HG03521 (cell line): ENCODE results near the gene KDM4D.
"Not testable (repeated sequence)": the region's sequence is repeated elsewhere in the genome, so short reads cannot be mapped to it uniquely, and the experiment has no call there.

ENCODE experiments used
- ATAC-seq: cut with Tn5 transposase; IDR thresholded peaks from one replicate; pipeline ENCODE4 v1.9.1; 2021; ENCODE audit warnings: mild to moderate bottlenecking, moderate library complexity; ENCODE audit not compliant: unreplicated experiment

Gene KDM4D

GRCh38 chr11:94956963-94957362, 16.5 kb upstream of the KDM4D start:
- ATAC-seq: no peak

- ATAC-seq: no peak
These were observed 15.3 kb upstream of the KDM4D start for GRCh38 chr11:94958121-94958696.

DNA sequence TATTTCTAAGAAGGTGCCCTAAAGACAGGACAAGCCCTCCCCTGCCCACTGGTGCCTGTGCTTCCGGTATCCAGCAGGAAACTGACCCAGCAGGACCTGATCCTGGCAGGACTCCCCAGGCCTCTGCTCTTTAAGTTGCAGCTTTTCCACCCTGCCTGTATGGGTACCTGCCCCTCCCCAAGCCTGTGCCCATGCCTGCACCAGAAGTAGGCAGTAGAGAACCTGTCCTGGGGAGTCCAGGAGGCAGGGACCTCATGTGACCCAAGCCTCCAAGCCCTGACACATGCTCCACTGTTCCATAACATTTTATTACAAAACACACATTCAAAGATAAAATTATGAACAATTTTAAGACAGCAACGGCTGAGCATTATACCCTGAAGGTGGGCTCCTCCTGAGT, 14.3 kb upstream of the KDM4D start:
- no peak for ATAC-seq

GRCh38 chr11:94960488-94960887, 13.0 kb upstream of the KDM4D start:
- no peak for ATAC-seq

- ATAC-seq: no peak
These were observed 12.3 kb upstream of the KDM4D start for GRCh38 chr11:94961255-94961654.

DNA sequence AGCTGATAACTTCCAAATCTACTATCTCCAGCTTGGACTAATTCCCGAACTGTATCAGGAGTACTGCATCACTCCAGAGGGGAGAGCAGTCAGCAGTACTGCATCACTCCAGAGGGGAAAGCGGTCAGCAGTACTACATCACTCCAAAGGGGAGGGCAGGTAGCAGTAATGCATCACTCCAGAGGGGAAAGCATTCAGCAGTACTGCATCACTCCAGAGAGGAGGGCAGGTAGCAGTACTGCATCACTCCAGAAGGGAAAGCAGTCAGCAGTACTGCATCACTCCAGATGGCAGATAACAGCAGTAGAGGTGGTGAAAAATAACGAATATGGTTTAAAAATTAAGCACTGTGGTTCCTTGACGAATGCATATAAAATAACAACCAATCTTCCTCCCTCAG, 8.6 kb upstream of the KDM4D start:
- no peak for ATAC-seq

- no peak for ATAC-seq
These were observed 5.1 kb upstream of the KDM4D start for GRCh38 chr11:94968334-94968958.

DNA sequence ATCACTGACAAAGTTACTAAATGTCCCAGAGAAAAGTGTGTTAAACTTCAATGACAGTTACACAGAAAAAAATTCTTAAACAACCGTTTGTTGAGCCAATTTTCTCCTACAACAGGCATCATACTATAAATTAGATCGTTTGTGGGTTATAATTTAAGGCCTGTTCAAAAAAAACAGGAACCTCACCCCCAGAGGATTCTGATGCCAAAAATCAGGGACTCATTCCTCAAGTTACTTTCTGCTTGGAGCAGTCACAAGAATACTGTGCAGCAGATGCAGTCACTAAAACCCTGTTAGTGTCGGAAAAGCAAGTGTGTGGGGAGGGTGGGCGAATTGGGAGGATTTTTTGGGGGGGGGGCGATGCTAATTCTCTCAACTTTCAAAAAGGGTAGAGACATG, 810 bp upstream of the KDM4D start:
- no peak for ATAC-seq

DNA sequence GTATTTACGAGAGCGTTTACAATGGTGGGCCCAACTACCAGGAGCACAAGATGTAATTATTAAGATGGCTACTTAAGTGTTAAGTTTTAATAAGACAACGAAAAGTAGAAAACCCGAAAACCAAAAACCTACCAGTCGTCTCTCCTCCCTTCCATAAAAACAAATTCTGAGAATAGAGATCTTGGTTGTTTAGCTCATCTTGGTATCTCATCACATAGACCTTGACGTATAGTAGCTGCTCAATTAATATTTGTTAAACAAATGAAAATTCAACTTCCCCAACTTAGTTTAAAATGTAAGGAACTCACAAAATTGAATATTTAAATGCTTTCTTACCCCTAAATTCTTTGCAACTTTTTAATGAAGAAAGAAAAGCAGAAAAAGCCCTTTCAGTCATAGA, 669 bp downstream of the KDM4D start:
- ATAC-seq: no peak

GRCh38 chr11:94975599-94975998, 2.1 kb downstream of the KDM4D start:
- ATAC-seq: no peak

DNA sequence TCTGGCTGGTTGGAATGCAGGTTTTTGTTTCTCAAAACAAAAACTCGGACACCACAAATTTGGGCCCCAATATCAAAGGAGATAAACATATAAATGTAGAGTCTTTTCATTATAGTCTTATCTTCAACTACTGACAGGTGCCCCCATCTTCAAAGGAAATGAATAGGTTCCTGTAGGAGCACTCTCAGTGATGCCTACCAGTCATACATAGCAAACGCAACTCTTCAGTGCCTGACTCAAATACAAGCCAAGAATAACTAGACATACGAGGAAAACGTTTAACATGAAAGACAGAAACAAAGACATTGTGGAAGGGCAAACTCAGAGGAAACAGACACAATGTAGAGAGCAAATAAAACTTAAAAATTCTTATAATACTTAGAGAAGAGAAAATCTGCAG, 13.9 kb downstream of the KDM4D start:
- no peak for ATAC-seq

- ATAC-seq: no peak
These were observed 15.2 kb downstream of the KDM4D start for GRCh38 chr11:94988748-94989147.

DNA sequence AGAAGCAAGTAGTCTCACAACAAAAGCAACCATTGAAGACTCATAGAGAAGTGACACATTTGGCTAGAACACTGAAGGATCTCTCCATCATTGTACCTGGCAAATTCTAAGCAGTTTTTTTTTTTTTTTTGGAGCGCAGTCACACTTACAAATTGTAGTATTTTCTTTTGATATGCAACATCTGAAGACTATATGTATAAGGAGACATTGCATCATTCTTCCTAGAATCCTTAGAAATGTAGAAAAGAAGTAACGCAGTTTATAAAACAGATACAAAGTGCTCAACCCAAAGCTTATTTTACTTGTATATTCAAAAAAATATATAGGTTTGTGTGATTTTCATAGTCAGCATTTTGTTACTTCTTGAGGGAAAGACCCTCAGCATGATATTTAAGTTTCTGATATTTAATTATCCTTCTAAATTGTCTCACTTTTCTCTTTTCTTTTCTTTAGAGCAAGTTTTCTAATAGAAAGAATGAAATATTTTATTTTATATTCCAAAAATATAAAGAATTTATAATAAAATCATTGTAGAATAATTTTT, 20.0 kb downstream of the KDM4D start:
- no peak for ATAC-seq

- ATAC-seq: no peak
These were observed 23.9 kb downstream of the KDM4D start for GRCh38 chr11:94997437-94997836.

- ATAC-seq: no peak
These were observed 24.8 kb downstream of the KDM4D start for GRCh38 chr11:94998285-94998684.

GRCh38 chr11:95003716-95004115, 30.2 kb downstream of the KDM4D start:
- no peak for ATAC-seq

DNA sequence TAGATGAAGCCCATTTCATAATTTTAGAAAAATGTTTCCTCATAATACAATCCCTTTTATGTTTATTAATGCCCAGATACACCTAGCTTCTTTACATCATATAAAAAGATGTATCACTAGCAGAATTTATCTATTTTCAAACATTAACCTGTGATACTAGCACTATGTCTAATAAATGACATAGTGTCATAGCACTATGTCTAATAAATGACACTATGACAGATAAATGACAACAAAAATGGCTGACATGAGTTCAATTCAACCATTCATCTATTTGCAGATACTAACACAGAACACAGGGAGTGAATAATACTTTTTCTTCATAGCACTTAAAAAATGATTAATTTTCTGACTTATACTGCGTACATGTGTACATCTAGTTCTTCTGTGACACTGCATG, 32.1 kb downstream of the KDM4D start:
- ATAC-seq: no peak

- ATAC-seq: no peak
These were observed 37.9 kb downstream of the KDM4D start for GRCh38 chr11:95011376-95011775.

DNA sequence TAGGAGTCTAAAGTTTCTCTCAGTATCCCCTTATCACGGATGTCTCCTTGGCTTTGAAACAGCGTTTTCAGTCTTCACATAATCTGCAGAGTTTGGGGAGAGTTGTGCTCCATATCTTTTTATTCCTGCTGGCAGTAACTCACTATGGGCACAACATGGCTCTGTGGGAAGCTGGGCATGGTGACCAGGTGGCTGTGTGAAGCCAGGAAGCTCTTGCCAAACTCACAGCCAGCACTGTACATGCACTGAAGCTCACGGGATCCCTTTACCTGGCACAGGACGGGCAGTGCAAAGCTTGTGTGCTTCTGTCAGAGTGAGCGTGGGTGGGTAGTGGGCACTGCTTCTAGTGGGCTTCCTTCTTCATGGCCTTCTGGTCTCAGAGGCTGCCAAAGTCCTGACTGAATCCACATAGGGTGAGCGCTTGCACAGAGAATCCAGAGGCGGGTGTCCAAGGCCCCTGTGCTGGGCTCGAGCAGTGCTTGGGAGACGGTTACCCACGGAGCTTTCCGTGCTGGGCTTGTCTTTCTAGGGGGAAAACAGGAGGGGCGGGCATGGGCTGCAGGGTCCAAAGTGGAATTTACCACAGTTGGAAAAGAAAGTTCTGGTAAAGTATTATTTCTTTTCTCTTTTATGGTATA, 40.8 kb downstream of the KDM4D start:
- ATAC-seq: no peak

- no peak for ATAC-seq
These were observed 42.6 kb downstream of the KDM4D start for GRCh38 chr11:95016139-95016538.

GRCh38 chr11:95021468-95021867, 48.0 kb downstream of the KDM4D start:
- ATAC-seq: not testable (repeated sequence)

GRCh38 chr11:95024958-95025357, 51.4 kb downstream of the KDM4D start, which contains the start of gene KDM4E:
TSS of gene KDM4E (plus strand) at chr11:95025258. CDS start at chr11:95025558, 300 bp downstream.
- no peak for ATAC-seq
